NCI-H524 (cell line): ENCODE data around the gene ABHD17B.

Experiments
- DNase-seq, 2 experiments: peaks; one replicate each; lab custom pipeline; 2025; lab: John Stamatoyannopoulos, UW

ABHD17B gene

GRCh38 chr9:71819115-71819739, 91.8 kb downstream of the ABHD17B start:
- no peak for DNase-seq

GRCh38 chr9:71816916-71817451, 94.0 kb downstream of the ABHD17B start:
- peak in 1 of 2 experiments; percentile 48 for DNase-seq
